ENCODE measurements around the gene KCND1.
"Not testable (repeated sequence)": the region's sequence is repeated elsewhere in the genome, so short reads cannot be mapped to it uniquely, and the experiment has no call there.

The KCND1 gene

GRCh38 chrX:48997865-48998264 lies 26.2 kb upstream of the KCND1 start:
- H3K27ac ChIP-seq (ENCODE audit: low read depth in 2 of 2, low read length in 2 of 2) = no peak overlapping the region
- H3K4me1 ChIP-seq (ENCODE audit: control insufficient read depth in 2 of 2, insufficient read depth in 2 of 2, low read length in 2 of 2) = peaks cover 2 to 5% of the 10 kb centered on the region in 2 donors
- no peaks in the 10 kb centered on the region for H3K9me3 ChIP-seq (ENCODE audit: control insufficient read depth in 2 of 2, low read length in 2 of 2)
- peaks cover 14 to 15% of the 10 kb centered on the region in 2 donors for H3K36me3 ChIP-seq (ENCODE audit: control insufficient read depth in 2 of 2, insufficient read depth in 2 of 2, low read length in 2 of 2)
- no peaks in the 10 kb centered on the region for H3K27me3 ChIP-seq (ENCODE audit: control insufficient read depth in 2 of 2, insufficient read depth in 2 of 2, low read length in 2 of 2)
- no peak overlapping the region for H3K4me3 ChIP-seq (ENCODE audit: low read length in 2 of 2)
- no peak overlapping the region for H3K9ac ChIP-seq (ENCODE audit: low read depth in 1 of 2, low read length in 2 of 2)

- peaks cover 14 to 15% of the 10 kb centered on the region in 2 donors for H3K36me3 ChIP-seq (ENCODE audit: control insufficient read depth in 2 of 2, insufficient read depth in 2 of 2, low read length in 2 of 2)
- H3K27ac ChIP-seq (ENCODE audit: low read depth in 2 of 2, low read length in 2 of 2) = no peak overlapping the region
- peaks cover 2 to 5% of the 10 kb centered on the region in 2 donors for H3K4me1 ChIP-seq (ENCODE audit: control insufficient read depth in 2 of 2, insufficient read depth in 2 of 2, low read length in 2 of 2)
- H3K9ac ChIP-seq (ENCODE audit: low read depth in 1 of 2, low read length in 2 of 2) = no peak overlapping the region
- no peaks in the 10 kb centered on the region for H3K9me3 ChIP-seq (ENCODE audit: control insufficient read depth in 2 of 2, low read length in 2 of 2)
- no peak overlapping the region for H3K4me3 ChIP-seq (ENCODE audit: low read length in 2 of 2)
- no peaks in the 10 kb centered on the region for H3K27me3 ChIP-seq (ENCODE audit: control insufficient read depth in 2 of 2, insufficient read depth in 2 of 2, low read length in 2 of 2)
Observed at GRCh38 chrX:48997455-48997854, 25.8 kb upstream of the KCND1 start.

GRCh38 chrX:48996969-48997368 lies 25.3 kb upstream of the KCND1 start:
- H3K36me3 ChIP-seq (ENCODE audit: control insufficient read depth in 2 of 2, insufficient read depth in 2 of 2, low read length in 2 of 2) = peaks cover 14 to 15% of the 10 kb centered on the region in 2 donors
- H3K4me3 ChIP-seq (ENCODE audit: low read length in 2 of 2) = no peak overlapping the region
- no peak overlapping the region for H3K9ac ChIP-seq (ENCODE audit: low read depth in 1 of 2, low read length in 2 of 2)
- H3K27me3 ChIP-seq (ENCODE audit: control insufficient read depth in 2 of 2, insufficient read depth in 2 of 2, low read length in 2 of 2) = no peaks in the 10 kb centered on the region
- H3K4me1 ChIP-seq (ENCODE audit: control insufficient read depth in 2 of 2, insufficient read depth in 2 of 2, low read length in 2 of 2) = peaks cover 2 to 5% of the 10 kb centered on the region in 2 donors
- H3K9me3 ChIP-seq (ENCODE audit: control insufficient read depth in 2 of 2, low read length in 2 of 2) = no peaks in the 10 kb centered on the region
- H3K27ac ChIP-seq (ENCODE audit: low read depth in 2 of 2, low read length in 2 of 2) = no peak overlapping the region

- peaks cover 13 to 30% of the 10 kb centered on the region in 2 donors for H3K36me3 ChIP-seq (ENCODE audit: control insufficient read depth in 2 of 2, insufficient read depth in 2 of 2, low read length in 2 of 2)
- H3K4me3 ChIP-seq (ENCODE audit: low read length in 2 of 2) = no peak overlapping the region
- H3K9ac ChIP-seq (ENCODE audit: low read depth in 1 of 2, low read length in 2 of 2) = no peak overlapping the region
- no peaks in the 10 kb centered on the region for H3K9me3 ChIP-seq (ENCODE audit: control insufficient read depth in 2 of 2, low read length in 2 of 2)
- no peaks in the 10 kb centered on the region for H3K4me1 ChIP-seq (ENCODE audit: control insufficient read depth in 2 of 2, insufficient read depth in 2 of 2, low read length in 2 of 2)
- H3K27me3 ChIP-seq (ENCODE audit: control insufficient read depth in 2 of 2, insufficient read depth in 2 of 2, low read length in 2 of 2) = no peaks in the 10 kb centered on the region
- no peak overlapping the region for H3K27ac ChIP-seq (ENCODE audit: low read depth in 2 of 2, low read length in 2 of 2)
Observed at GRCh38 chrX:48992341-48992740, 20.7 kb upstream of the KCND1 start.

GRCh38 chrX:48989483-48989882 lies 17.8 kb upstream of the KCND1 start:
- Histone ChIP-seq H3K4me3 (ENCODE audit: low read length in 2 of 2) (no peak overlapping the region), H3K9ac (ENCODE audit: low read depth in 1 of 2, low read length in 2 of 2) (no peak overlapping the region), H3K4me1 (ENCODE audit: control insufficient read depth in 2 of 2, insufficient read depth in 2 of 2, low read length in 2 of 2) (no peaks in the 10 kb centered on the region), H3K36me3 (ENCODE audit: control insufficient read depth in 2 of 2, insufficient read depth in 2 of 2, low read length in 2 of 2) (peaks cover 6 to 25% of the 10 kb centered on the region in 2 donors), H3K27ac (ENCODE audit: low read depth in 2 of 2, low read length in 2 of 2) (no peak overlapping the region), H3K27me3 (ENCODE audit: control insufficient read depth in 2 of 2, insufficient read depth in 2 of 2, low read length in 2 of 2) (no peaks in the 10 kb centered on the region), H3K9me3 (ENCODE audit: control insufficient read depth in 2 of 2, low read length in 2 of 2) (no peaks in the 10 kb centered on the region)

- H3K27ac ChIP-seq (ENCODE audit: low read depth in 2 of 2, low read length in 2 of 2) = no peak overlapping the region
- peaks cover 0 to 2% of the 10 kb centered on the region in 2 donors for H3K27me3 ChIP-seq (ENCODE audit: control insufficient read depth in 2 of 2, insufficient read depth in 2 of 2, low read length in 2 of 2)
- no peaks in the 10 kb centered on the region for H3K9me3 ChIP-seq (ENCODE audit: control insufficient read depth in 2 of 2, low read length in 2 of 2)
- peaks cover 16 to 44% of the 10 kb centered on the region in 2 donors for H3K36me3 ChIP-seq (ENCODE audit: control insufficient read depth in 2 of 2, insufficient read depth in 2 of 2, low read length in 2 of 2)
- H3K9ac ChIP-seq (ENCODE audit: low read depth in 1 of 2, low read length in 2 of 2) = no peak overlapping the region
- no peak overlapping the region for H3K4me3 ChIP-seq (ENCODE audit: low read length in 2 of 2)
- H3K4me1 ChIP-seq (ENCODE audit: control insufficient read depth in 2 of 2, insufficient read depth in 2 of 2, low read length in 2 of 2) = no peaks in the 10 kb centered on the region
Observed at GRCh38 chrX:48983896-48984295, 12.3 kb upstream of the KCND1 start.

- H3K4me3 ChIP-seq (ENCODE audit: low read length in 2 of 2) = no peak overlapping the region
- H3K36me3 ChIP-seq (ENCODE audit: control insufficient read depth in 2 of 2, insufficient read depth in 2 of 2, low read length in 2 of 2) = peaks cover 16 to 40% of the 10 kb centered on the region in 2 donors
- H3K27me3 ChIP-seq (ENCODE audit: control insufficient read depth in 2 of 2, insufficient read depth in 2 of 2, low read length in 2 of 2) = peaks cover 0 to 2% of the 10 kb centered on the region in 2 donors
- H3K9me3 ChIP-seq (ENCODE audit: control insufficient read depth in 2 of 2, low read length in 2 of 2) = no peaks in the 10 kb centered on the region
- no peak overlapping the region for H3K9ac ChIP-seq (ENCODE audit: low read depth in 1 of 2, low read length in 2 of 2)
- no peaks in the 10 kb centered on the region for H3K4me1 ChIP-seq (ENCODE audit: control insufficient read depth in 2 of 2, insufficient read depth in 2 of 2, low read length in 2 of 2)
- H3K27ac ChIP-seq (ENCODE audit: low read depth in 2 of 2, low read length in 2 of 2) = no peak overlapping the region
Observed at GRCh38 chrX:48983081-48983480, 11.4 kb upstream of the KCND1 start.

GRCh38 chrX:48981178-48981577 lies 9.5 kb upstream of the KCND1 start:
- Histone ChIP-seq H3K9me3 (ENCODE audit: control insufficient read depth in 2 of 2, low read length in 2 of 2) (no peaks in the 10 kb centered on the region), H3K36me3 (ENCODE audit: control insufficient read depth in 2 of 2, insufficient read depth in 2 of 2, low read length in 2 of 2) (peaks cover 16 to 46% of the 10 kb centered on the region in 2 donors), H3K9ac (ENCODE audit: low read depth in 1 of 2, low read length in 2 of 2) (no peak overlapping the region), H3K27ac (ENCODE audit: low read depth in 2 of 2, low read length in 2 of 2) (no peak overlapping the region), H3K4me3 (ENCODE audit: low read length in 2 of 2) (no peak overlapping the region), H3K27me3 (ENCODE audit: control insufficient read depth in 2 of 2, insufficient read depth in 2 of 2, low read length in 2 of 2) (peaks cover 0 to 2% of the 10 kb centered on the region in 2 donors), H3K4me1 (ENCODE audit: control insufficient read depth in 2 of 2, insufficient read depth in 2 of 2, low read length in 2 of 2) (no peaks in the 10 kb centered on the region)

- H3K9me3 ChIP-seq (ENCODE audit: control insufficient read depth in 2 of 2, low read length in 2 of 2); H3K27me3 ChIP-seq (ENCODE audit: control insufficient read depth in 2 of 2, insufficient read depth in 2 of 2, low read length in 2 of 2); H3K4me1 ChIP-seq (ENCODE audit: control insufficient read depth in 2 of 2, insufficient read depth in 2 of 2, low read length in 2 of 2); H3K4me3 ChIP-seq (ENCODE audit: low read length in 2 of 2); H3K9ac ChIP-seq (ENCODE audit: low read depth in 1 of 2, low read length in 2 of 2); H3K27ac ChIP-seq (ENCODE audit: low read depth in 2 of 2, low read length in 2 of 2): not testable (repeated sequence)
- H3K36me3 ChIP-seq (ENCODE audit: control insufficient read depth in 2 of 2, insufficient read depth in 2 of 2, low read length in 2 of 2) = peaks cover 23 to 47% of the 10 kb centered on the region in 2 donors
Observed at GRCh38 chrX:48980341-48980740, 8.7 kb upstream of the KCND1 start.

GRCh38 chrX:48978226-48978625 lies 6.6 kb upstream of the KCND1 start:
- H3K9ac ChIP-seq (ENCODE audit: low read depth in 1 of 2, low read length in 2 of 2) = no peak overlapping the region
- no peak overlapping the region for H3K4me3 ChIP-seq (ENCODE audit: low read length in 2 of 2)
- peaks cover 0 to 2% of the 10 kb centered on the region in 2 donors for H3K27me3 ChIP-seq (ENCODE audit: control insufficient read depth in 2 of 2, insufficient read depth in 2 of 2, low read length in 2 of 2)
- H3K4me1 ChIP-seq (ENCODE audit: control insufficient read depth in 2 of 2, insufficient read depth in 2 of 2, low read length in 2 of 2) = no peaks in the 10 kb centered on the region
- H3K27ac ChIP-seq (ENCODE audit: low read depth in 2 of 2, low read length in 2 of 2) = no peak overlapping the region
- H3K9me3 ChIP-seq (ENCODE audit: control insufficient read depth in 2 of 2, low read length in 2 of 2) = no peaks in the 10 kb centered on the region
- peaks cover 29 to 38% of the 10 kb centered on the region in 2 donors for H3K36me3 ChIP-seq (ENCODE audit: control insufficient read depth in 2 of 2, insufficient read depth in 2 of 2, low read length in 2 of 2)

- Histone ChIP-seq H3K36me3 (ENCODE audit: control insufficient read depth in 2 of 2, insufficient read depth in 2 of 2, low read length in 2 of 2) (peaks cover 15 to 24% of the 10 kb centered on the region in 2 donors), H3K27me3 (ENCODE audit: control insufficient read depth in 2 of 2, insufficient read depth in 2 of 2, low read length in 2 of 2) (peaks cover 0 to 2% of the 10 kb centered on the region in 2 donors)
Observed at GRCh38 chrX:48976086-48976485, 4.4 kb upstream of the KCND1 start.

More at GRCh38 chrX:48976086-48976485, 4.4 kb upstream of the KCND1 start:
- Histone ChIP-seq H3K4me3 (ENCODE audit: low read length in 2 of 2) (no peak overlapping the region), H3K9me3 (ENCODE audit: control insufficient read depth in 2 of 2, low read length in 2 of 2) (no peaks in the 10 kb centered on the region), H3K4me1 (ENCODE audit: control insufficient read depth in 2 of 2, insufficient read depth in 2 of 2, low read length in 2 of 2) (peaks cover 0 to 4% of the 10 kb centered on the region in 2 donors), H3K9ac (ENCODE audit: low read depth in 1 of 2, low read length in 2 of 2) (no peak overlapping the region), H3K27ac (ENCODE audit: low read depth in 2 of 2, low read length in 2 of 2) (no peak overlapping the region)
